ENCODE results near the gene PCDHGB2.
"Not testable (repeated sequence)": the region's sequence is repeated elsewhere in the genome, so short reads cannot be mapped to it uniquely, and the experiment has no call there.

Gene PCDHGB2

DNA sequence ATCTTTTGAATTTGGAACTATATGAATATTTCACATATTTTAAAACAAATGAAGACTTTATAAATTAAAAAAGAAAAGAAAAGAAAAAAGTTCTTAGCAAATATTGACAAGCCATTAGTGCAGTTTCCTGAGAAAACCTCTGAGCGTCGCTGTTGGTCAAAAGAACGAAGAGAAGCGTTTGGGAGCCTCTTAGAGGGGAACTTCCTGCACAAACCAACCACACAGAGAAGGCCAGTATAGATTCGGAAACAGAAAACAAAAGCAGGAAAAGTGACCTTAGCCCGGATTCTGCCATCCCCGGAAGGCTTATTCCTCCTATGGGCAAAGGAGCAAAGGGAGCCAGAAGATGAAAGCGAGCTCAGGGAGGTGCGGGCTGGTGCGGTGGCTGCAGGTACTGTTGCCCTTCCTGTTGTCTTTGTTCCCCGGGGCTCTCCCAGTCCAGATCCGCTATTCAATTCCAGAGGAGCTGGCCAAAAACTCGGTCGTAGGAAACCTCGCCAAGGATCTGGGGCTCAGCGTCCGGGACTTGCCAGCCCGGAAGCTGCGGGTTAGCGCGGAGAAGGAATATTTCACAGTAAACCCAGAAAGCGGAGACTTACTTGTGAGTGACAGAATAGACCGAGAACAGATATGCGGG, at the start of gene PCDHGB2:
Gene PCDHGB2, plus strand, starts transcription at position 205 of the 637 bp plus-strand sequence. Its CDS starts 142 bp downstream, at position 347.
- TF ChIP-seq, protein P1, sequence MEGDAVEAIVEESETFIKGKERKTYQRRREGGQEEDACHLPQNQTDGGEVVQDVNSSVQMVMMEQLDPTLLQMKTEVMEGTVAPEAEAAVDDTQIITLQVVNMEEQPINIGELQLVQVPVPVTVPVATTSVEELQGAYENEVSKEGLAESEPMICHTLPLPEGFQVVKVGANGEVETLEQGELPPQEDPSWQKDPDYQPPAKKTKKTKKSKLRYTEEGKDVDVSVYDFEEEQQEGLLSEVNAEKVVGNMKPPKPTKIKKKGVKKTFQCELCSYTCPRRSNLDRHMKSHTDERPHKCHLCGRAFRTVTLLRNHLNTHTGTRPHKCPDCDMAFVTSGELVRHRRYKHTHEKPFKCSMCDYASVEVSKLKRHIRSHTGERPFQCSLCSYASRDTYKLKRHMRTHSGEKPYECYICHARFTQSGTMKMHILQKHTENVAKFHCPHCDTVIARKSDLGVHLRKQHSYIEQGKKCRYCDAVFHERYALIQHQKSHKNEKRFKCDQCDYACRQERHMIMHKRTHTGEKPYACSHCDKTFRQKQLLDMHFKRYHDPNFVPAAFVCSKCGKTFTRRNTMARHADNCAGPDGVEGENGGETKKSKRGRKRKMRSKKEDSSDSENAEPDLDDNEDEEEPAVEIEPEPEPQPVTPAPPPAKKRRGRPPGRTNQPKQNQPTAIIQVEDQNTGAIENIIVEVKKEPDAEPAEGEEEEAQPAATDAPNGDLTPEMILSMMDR (IDR thresholded peaks at IDR 0.05; ENCODE audit: low read length, missing control alignments): peak; percentile 44
- DNase-seq (ENCODE audit: low read depth): peak; percentile 66
- peak within 1 kb of the TSS; percentile 47 for H3K4me3 ChIP-seq (replicated peaks; ENCODE audit: low read depth, low read length)

DNA sequence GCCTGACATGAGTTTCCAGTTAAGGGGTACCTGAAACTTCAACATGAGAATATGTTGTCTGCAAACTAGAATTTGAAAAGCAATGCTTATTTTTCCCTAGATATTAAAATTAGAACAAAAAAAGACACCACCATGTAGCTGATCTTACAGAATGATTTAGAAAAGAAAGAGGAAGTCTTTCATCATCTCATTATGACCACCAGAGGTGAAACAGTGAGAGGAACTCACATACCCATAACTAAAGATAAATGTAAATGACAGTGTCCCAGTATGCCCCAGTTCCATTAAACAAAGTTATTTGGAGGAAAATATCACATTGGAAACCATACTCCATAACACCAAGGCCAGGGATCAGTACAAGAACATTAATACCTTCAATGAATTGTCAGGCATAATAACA, 46.1 kb upstream of the PCDHGB2 start:
- H3K4me3 ChIP-seq (replicated peaks; ENCODE audit: low read depth, low read length): no peak overlapping the region
- TF ChIP-seq, protein P1 (IDR thresholded peaks at IDR 0.05; ENCODE audit: low read length, missing control alignments): no peak
- no peak for DNase-seq (ENCODE audit: low read depth)

DNA sequence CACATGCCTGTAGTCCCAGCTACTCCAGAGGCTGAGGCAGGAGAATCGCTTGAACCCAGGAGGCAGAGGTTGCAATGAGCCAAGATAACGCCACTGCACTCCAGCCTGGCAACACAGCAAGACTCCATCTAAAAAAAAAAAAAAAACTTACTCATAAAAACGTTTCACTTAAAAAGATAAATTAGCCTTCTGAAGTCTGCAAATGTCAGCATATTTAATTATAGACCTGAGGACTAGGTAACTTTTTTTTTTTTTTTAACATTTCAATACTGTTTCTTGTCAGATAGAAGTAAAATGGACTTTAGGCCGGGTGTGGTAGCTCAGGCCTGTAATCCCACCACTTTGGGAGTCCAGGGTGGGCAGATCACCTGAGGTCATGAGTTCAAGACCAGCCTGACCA, 42.8 kb upstream of the PCDHGB2 start:
- not testable (repeated sequence) for H3K4me3 ChIP-seq (replicated peaks; ENCODE audit: low read depth, low read length); DNase-seq (ENCODE audit: low read depth)

DNA sequence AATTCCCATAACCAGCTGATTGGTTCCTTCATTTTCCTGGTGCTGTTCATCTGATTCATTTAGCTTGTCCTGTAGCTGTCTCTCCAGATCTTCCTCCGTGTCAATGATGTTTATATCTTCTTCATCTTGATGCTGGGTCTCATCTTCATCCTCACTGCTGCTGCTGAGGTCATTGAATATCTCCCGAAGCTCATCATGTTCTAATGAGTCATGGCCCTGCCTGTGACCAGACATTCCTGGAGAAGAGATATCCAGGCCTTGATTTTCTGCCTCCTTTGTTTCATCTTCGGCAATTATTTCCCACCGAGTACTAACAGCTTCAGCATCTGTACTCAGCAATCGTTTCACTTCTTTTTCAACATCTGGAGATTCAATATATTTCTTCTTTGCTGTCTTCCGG, 40.6 kb upstream of the PCDHGB2 start:
- DNase-seq (ENCODE audit: low read depth): no peak
- peak overlapping the region; percentile 94 for H3K4me3 ChIP-seq (replicated peaks; ENCODE audit: low read depth, low read length)
- TF ChIP-seq, protein P1 (IDR thresholded peaks at IDR 0.05; ENCODE audit: low read length, missing control alignments): no peak

DNA sequence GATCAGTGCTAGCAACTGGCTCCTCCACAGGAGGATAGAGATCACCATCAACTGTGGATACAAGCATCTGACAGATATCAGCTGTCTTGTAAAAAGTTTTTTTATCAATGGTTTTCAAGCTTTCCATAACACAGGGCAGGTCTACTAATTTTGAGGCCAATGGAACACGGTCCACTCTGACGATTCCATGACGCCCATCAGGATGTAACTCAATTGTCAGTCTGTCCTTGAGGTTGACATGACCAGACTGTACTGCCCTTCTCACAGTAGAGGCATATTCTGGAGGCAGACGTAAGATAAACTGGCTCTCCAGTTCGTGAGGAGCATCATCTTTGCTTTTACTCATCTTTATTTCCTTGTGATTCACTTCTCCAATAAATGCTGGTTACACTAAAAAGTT, 40.1 kb upstream of the PCDHGB2 start:
- H3K4me3 ChIP-seq (replicated peaks; ENCODE audit: low read depth, low read length): peak overlapping the region; percentile 94
- no peak for DNase-seq (ENCODE audit: low read depth)
- TF ChIP-seq, protein P1 (IDR thresholded peaks at IDR 0.05; ENCODE audit: low read length, missing control alignments): no peak

DNA sequence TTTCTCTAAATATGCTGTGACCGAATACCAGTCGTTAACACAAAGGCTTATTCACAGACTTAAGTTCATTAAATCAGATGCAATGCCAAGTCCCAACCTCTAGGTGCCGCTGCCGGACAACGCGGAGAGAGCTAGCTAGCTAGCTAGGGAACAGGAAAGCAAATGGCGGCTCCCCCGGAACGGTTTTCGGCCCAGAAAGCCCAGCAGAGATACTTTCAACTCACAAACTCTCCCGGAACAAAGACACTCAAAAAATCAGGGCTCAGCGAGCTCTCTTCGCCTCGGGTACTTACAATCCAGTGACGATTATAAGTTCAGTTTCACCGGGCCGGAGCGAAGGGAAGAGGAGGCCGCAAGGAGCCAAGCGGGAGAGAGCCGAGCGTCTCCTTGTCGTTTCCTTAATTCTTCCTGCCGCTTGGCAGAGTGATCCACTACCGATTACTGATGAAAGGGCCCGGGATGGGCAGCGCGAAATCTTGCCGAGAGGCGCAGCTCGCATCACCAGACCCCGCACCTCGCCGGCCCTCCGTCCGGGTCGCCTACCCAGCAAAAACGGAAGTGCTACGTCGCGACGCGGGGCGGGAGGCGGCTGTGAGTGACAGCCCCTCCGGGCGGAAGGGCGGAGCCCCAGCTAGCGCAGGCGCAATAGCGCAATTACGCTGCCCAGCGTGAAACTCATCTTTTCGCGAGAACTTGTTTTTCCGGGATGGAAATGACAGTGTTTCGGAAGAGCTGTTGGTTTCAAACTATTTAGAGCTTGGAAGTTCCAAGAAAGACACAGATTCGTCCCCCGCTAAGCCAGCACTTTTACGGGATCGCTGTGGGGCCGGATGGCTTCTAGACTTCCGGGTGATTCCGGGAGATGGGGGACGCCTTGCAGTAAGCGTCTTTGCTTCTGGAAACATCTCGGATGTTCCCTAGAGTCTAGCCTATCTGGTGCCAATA, 39.3 kb upstream of the PCDHGB2 start, which contains the start of gene TAF7:
Gene TAF7, minus strand, starts transcription at position 560 of the 945 bp plus-strand sequence. CDS start 740 bp downstream, outside the sequence.
- DNase-seq (ENCODE audit: low read depth): peak; percentile 97
- peak within 1 kb of the TSS; percentile 94 for H3K4me3 ChIP-seq (replicated peaks; ENCODE audit: low read depth, low read length)
- TF ChIP-seq, protein P1 (IDR thresholded peaks at IDR 0.05; ENCODE audit: low read length, missing control alignments): peak; percentile 92

DNA sequence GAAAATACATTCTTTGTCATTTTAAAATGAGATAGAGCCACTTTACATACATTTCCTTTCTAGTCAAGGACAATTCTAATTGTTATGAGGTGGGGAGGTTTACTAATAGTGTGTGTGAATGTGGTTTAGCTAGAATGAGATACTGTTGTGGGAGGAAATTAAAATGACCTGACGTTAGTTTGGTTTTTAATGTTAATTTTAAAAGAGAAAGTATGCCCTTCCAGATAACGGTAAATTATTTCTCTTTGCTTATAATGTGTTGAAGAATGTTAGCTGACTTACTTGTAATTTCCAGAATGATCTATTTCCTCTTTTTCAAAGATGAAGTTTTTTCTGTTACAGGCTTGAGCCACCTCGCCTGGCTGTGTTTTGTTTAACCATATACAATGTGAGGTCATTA, 37.5 kb upstream of the PCDHGB2 start:
- no peak for DNase-seq (ENCODE audit: low read depth)
- no peak overlapping the region for H3K4me3 ChIP-seq (replicated peaks; ENCODE audit: low read depth, low read length)
- TF ChIP-seq, protein P1 (IDR thresholded peaks at IDR 0.05; ENCODE audit: low read length, missing control alignments): no peak

Measured in fibroblast of pulmonary artery (primary cell).